NB4 (cell line): ENCODE results near the gene MAN2B1.
"Not testable (repeated sequence)": the region's sequence is repeated elsewhere in the genome, so short reads cannot be mapped to it uniquely, and the experiment has no call there.

ENCODE experiments used
- DNase-seq: peaks from one replicate; pipeline ENCODE4 v3.0.0; 2010; ENCODE audit warnings: low read depth
- H3K4me3 ChIP-seq: one replicate; pipeline ENCODE4 v1.5.1; 2011; ENCODE audit warnings: mild to moderate bottlenecking, low read depth, low read length, moderate library complexity
- MYC ChIP-seq: IDR thresholded peaks from 2 replicates; pipeline ENCODE4 v1.6.1; 2011; ENCODE audit warnings: low read depth, low read length
- POLR2A ChIP-seq: IDR thresholded peaks from 2 replicates; pipeline ENCODE4 v1.6.1; 2011; ENCODE audit warnings: mild to moderate bottlenecking; ENCODE audit not compliant: insufficient read length; ENCODE audit errors: extremely low read depth
- TF ChIP-seq, protein P1 (sequence below): IDR thresholded peaks from one replicate; pipeline ENCODE4 v1.5.1; 2012; ENCODE audit warnings: low read depth, low read length
- TF ChIP-seq, protein P2 (sequence below): IDR thresholded peaks from 2 replicates; pipeline ENCODE4 v1.6.1; 2011; ENCODE audit warnings: low read depth, low read length

MAN2B1 gene

DNA sequence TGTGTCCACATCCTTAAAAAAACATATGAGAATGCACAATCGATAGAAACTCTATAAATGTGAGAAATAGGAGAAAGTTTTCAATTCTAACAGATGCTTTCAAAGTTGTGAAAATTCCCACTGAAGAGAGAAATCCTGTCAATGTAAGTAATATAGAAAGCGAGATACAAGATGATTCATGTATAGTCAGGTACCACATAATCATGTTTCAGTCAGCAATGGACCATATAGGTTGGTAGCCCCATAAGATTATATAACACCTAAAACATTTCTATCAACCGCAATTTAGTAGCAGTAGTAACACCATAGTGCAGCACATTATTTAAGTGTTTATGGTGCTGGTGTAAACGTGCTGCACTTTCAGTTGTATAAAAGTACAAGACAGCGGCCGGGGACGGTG lies 37.3 kb downstream of the MAN2B1 start:
- H3K4me3 ChIP-seq = no peak overlapping the region
- DNase-seq = no peak
- TF ChIP-seq POLR2A (no peak), MYC (no peak)
- TF ChIP-seq, protein P1, sequence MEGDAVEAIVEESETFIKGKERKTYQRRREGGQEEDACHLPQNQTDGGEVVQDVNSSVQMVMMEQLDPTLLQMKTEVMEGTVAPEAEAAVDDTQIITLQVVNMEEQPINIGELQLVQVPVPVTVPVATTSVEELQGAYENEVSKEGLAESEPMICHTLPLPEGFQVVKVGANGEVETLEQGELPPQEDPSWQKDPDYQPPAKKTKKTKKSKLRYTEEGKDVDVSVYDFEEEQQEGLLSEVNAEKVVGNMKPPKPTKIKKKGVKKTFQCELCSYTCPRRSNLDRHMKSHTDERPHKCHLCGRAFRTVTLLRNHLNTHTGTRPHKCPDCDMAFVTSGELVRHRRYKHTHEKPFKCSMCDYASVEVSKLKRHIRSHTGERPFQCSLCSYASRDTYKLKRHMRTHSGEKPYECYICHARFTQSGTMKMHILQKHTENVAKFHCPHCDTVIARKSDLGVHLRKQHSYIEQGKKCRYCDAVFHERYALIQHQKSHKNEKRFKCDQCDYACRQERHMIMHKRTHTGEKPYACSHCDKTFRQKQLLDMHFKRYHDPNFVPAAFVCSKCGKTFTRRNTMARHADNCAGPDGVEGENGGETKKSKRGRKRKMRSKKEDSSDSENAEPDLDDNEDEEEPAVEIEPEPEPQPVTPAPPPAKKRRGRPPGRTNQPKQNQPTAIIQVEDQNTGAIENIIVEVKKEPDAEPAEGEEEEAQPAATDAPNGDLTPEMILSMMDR = no peak
- TF ChIP-seq, protein P2, sequence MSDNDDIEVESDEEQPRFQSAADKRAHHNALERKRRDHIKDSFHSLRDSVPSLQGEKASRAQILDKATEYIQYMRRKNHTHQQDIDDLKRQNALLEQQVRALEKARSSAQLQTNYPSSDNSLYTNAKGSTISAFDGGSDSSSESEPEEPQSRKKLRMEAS = no peak

DNA sequence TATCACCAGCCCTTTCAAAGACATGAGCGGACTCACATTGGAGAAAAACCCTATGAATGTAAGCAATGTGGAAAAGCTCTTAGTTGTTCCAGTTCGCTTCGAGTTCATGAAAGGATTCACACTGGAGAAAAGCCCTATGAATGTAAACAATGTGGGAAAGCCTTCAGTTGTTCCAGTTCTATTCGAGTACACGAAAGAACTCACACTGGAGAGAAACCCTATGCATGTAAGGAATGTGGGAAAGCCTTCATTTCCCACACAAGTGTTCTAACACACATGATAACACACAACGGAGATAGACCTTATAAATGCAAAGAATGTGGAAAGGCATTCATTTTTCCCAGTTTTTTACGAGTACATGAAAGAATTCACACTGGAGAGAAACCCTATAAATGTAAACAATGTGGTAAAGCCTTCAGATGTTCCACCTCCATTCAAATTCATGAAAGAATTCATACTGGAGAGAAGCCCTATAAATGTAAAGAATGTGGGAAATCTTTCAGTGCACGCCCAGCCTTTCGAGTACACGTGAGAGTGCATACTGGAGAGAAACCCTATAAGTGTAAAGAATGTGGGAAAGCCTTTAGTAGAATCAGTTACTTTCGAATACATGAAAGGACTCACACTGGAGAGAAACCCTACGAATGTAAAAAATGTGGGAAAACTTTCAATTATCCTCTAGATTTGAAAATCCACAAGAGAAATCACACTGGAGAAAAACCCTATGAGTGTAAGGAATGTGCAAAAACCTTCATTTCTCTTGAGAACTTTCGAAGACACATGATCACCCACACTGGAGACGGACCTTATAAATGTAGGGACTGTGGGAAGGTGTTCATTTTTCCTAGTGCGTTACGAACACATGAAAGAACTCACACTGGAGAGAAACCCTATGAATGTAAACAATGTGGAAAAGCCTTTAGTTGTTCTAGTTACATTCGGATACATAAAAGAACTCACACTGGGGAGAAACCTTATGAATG lies 38.2 kb downstream of the MAN2B1 start:
- TF ChIP-seq POLR2A = no peak
- TF ChIP-seq, protein P1 = no peak
- no peak for TF ChIP-seq MYC
- TF ChIP-seq, protein P2 = no peak
- H3K4me3 ChIP-seq = no peak overlapping the region
- no peak for DNase-seq

- TF ChIP-seq MYC (no peak), POLR2A (no peak)
- TF ChIP-seq, protein P1 = no peak
- TF ChIP-seq, protein P2 = no peak
- H3K4me3 ChIP-seq = no peak overlapping the region
- DNase-seq = no peak
These were observed 39.6 kb downstream of the MAN2B1 start for GRCh38 chr19:12626958-12627357.

GRCh38 chr19:12623361-12624031 lies 43.0 kb downstream of the MAN2B1 start:
- TF ChIP-seq, protein P1 = no peak
- TF ChIP-seq, protein P2 = no peak
- TF ChIP-seq MYC (no peak), POLR2A (no peak)
- no peak overlapping the region for H3K4me3 ChIP-seq
- no peak for DNase-seq

DNA sequence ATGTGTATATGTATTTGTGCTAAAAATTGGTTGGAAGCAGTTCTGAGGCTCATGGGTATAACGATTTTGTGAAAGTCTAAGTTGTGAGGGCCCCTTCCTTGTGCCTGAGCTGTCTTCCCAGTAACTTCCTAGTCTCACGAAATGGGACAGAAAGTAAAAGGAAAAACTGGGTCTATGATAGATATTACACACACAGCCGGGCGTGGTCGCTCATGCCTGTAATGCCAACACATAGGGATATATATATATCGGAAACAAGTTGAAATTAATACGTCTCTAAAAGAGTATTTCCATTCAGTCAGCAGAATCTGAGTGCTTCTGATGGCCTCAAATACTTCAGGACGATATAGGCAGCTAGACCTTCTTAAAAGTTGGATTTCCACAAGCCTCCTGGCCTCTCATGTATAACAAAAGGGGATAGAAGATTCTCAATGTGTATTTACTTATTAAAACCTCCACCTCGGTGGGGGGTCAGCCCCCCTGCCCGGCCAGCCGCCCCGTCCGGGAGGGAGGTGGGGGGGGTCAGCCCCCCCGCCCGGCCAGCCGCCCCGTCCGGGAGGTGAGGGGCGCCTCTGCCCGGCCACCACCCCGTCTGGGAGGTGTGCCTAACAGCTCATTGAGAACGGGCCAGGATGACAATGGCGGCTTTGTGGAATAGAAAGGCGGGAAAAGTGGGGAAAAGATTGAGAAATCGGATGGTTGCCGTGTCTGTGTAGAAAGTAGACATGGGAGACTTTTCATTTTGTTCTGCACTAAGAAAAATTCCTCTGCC lies 45.1 kb downstream of the MAN2B1 start:
- H3K4me3 ChIP-seq, DNase-seq: not testable (repeated sequence)
